Stimulated activated CD8-positive, alpha-beta memory T cell treated with anti-CD3 and anti-CD28 coated beads, Interleukin-15, amount 100 ng/mL, for 4 hours (primary cell): ENCODE data around the gene IL17RD.
"Not testable (repeated sequence)": the region's sequence is repeated elsewhere in the genome, so short reads cannot be mapped to it uniquely, and the experiment has no call there.

Experiments used
- DNase-seq, 2 donors: peaks; one replicate each; pipeline ENCODE4 v3.0.0-alpha.2; 2020; ENCODE audit warnings: low read depth in 2 of 2

Gene IL17RD

GRCh38 chr3:57093971-57094535 is 71.1 kb downstream of the IL17RD start:
- no peak for DNase-seq

GRCh38 chr3:57093489-57093888 is 71.7 kb downstream of the IL17RD start:
- DNase-seq, result no peak

GRCh38 chr3:57091521-57092273 is 73.5 kb downstream of the IL17RD start:
- DNase-seq, result no peak

GRCh38 chr3:57089043-57089442 is 76.1 kb downstream of the IL17RD start:
- DNase-seq, result no peak

- DNase-seq, result no peak
Observed at GRCh38 chr3:57088503-57088902, 76.7 kb downstream of the IL17RD start.

GRCh38 chr3:57087361-57088092 is 77.6 kb downstream of the IL17RD start:
- DNase-seq, result no peak

GRCh38 chr3:57086201-57086600 is 79.0 kb downstream of the IL17RD start:
- no peak for DNase-seq

GRCh38 chr3:57085211-57085610 is 79.9 kb downstream of the IL17RD start:
- no peak for DNase-seq

GRCh38 chr3:57083266-57083995 is 81.7 kb downstream of the IL17RD start:
- DNase-seq, result not testable (repeated sequence)

GRCh38 chr3:57082481-57082880 is 82.7 kb downstream of the IL17RD start:
- DNase-seq, result no peak

GRCh38 chr3:57081173-57081572 is 84.0 kb downstream of the IL17RD start:
- no peak for DNase-seq

- no peak for DNase-seq
Observed at GRCh38 chr3:57080171-57080570, 85.0 kb downstream of the IL17RD start.

- no peak for DNase-seq
Observed at GRCh38 chr3:57079474-57079831, 85.7 kb downstream of the IL17RD start.

- no peak for DNase-seq
Observed at GRCh38 chr3:57078635-57079473, 86.3 kb downstream of the IL17RD start.

- DNase-seq, result no peak
Observed at GRCh38 chr3:57078344-57078634, 86.9 kb downstream of the IL17RD start.

- no peak for DNase-seq
Observed at GRCh38 chr3:57077630-57078343, 87.4 kb downstream of the IL17RD start.

- DNase-seq, result no peak
Observed at GRCh38 chr3:57076422-57076951, 88.7 kb downstream of the IL17RD start.

GRCh38 chr3:57074135-57074534 is 91.0 kb downstream of the IL17RD start:
- DNase-seq, result no peak

- DNase-seq, result no peak
Observed at GRCh38 chr3:57073628-57074027, 91.5 kb downstream of the IL17RD start.

GRCh38 chr3:57069503-57069902 is 95.7 kb downstream of the IL17RD start:
- DNase-seq, result no peak
